Breast epithelium (tissue), 3 donors: ENCODE data around the gene USP22.

ENCODE experiments used
- CTCF ChIP-seq, 3 donors: fragments of 450-650 bp; IDR thresholded peaks; one replicate each; pipeline ENCODE4 v1.5.1; 2016 to 2017; ENCODE audit warnings: antibody characterized with exemption in 3 of 3, mild to moderate bottlenecking in 3 of 3, moderate library complexity in 3 of 3
- POLR2A ChIP-seq: fragments of 450-650 bp; IDR thresholded peaks from one replicate; pipeline ENCODE4 v1.6.1; 2016; ENCODE audit warnings: antibody characterized with exemption, mild to moderate bottlenecking, moderate library complexity
- POLR2AphosphoS5 ChIP-seq, 3 donors: sonication (generic); formaldehyde crosslinking; IDR thresholded peaks; one replicate each; pipeline ENCODE4 v1.6.1; 2017; ENCODE audit warnings: antibody characterized with exemption in 3 of 3

- no peak for TF ChIP-seq CTCF (IDR thresholded peaks at IDR 0.05)
- no peak for TF ChIP-seq POLR2AphosphoS5 (IDR thresholded peaks at IDR 0.05)
- TF ChIP-seq POLR2A = no peak
Measured at GRCh38 chr17:20992416-20992815, 50.4 kb downstream of the USP22 start.
